Mammary epithelial cell (primary cell): ENCODE data around the gene RABAC1.

ENCODE experiments used
- EZH2 ChIP-seq: IDR thresholded peaks from 2 replicates; pipeline ENCODE4 v1.6.1; 2012; ENCODE audit warnings: low read length, inconsistent platforms, borderline replicate concordance
- TF ChIP-seq, protein P1 (sequence below), 2 donors: IDR thresholded peaks in 1 of 2; conservative IDR thresholded peaks in 1 of 2; 2 replicates each; pipeline ENCODE4 v1.5.1; 2011 to 2012; ENCODE audit warnings: inconsistent platforms in 2 of 2, low read length in 2 of 2, mild to moderate bottlenecking in 2 of 2, control low read depth in 1 of 2, low read depth in 1 of 2; ENCODE audit not compliant: insufficient read depth in 1 of 2; ENCODE audit errors: extremely low read depth in 1 of 2

GRCh38 chr19:41956621-41957020, 2.5 kb downstream of the RABAC1 start:
- TF ChIP-seq, protein P1, sequence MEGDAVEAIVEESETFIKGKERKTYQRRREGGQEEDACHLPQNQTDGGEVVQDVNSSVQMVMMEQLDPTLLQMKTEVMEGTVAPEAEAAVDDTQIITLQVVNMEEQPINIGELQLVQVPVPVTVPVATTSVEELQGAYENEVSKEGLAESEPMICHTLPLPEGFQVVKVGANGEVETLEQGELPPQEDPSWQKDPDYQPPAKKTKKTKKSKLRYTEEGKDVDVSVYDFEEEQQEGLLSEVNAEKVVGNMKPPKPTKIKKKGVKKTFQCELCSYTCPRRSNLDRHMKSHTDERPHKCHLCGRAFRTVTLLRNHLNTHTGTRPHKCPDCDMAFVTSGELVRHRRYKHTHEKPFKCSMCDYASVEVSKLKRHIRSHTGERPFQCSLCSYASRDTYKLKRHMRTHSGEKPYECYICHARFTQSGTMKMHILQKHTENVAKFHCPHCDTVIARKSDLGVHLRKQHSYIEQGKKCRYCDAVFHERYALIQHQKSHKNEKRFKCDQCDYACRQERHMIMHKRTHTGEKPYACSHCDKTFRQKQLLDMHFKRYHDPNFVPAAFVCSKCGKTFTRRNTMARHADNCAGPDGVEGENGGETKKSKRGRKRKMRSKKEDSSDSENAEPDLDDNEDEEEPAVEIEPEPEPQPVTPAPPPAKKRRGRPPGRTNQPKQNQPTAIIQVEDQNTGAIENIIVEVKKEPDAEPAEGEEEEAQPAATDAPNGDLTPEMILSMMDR (conservative IDR thresholded peaks at IDR 0.05 in 1 of 2, IDR thresholded peaks at IDR 0.05 in 1 of 2; ENCODE audit: extremely low read depth in 1 of 2, insufficient read depth in 1 of 2, low read depth in 1 of 2, low read length in 2 of 2) = no peak
- no peak for TF ChIP-seq EZH2
